ENCODE results near the gene TK2. TPM values are rescaled to one million over a fixed set of nuclear protein-coding genes. Genes with fewer than 3 reads are reported as not detected.
"Not testable (repeated sequence)": the region's sequence is repeated elsewhere in the genome, so short reads cannot be mapped to it uniquely, and the experiment has no call there.

TK2 gene
- total RNA-seq = 10 to 100 TPM; 10.0 to 14.7 (median 12.2) TPM
- 1 to 10 TPM; 4.0 to 9.2 (median 7.4) TPM for polyA plus RNA-seq
- long read RNA-seq, donor 1, full-length matches to known transcripts = 10 of 12 reads
- long read RNA-seq, donor 1, partial matches to known transcripts = 0 of 12 reads
- long read RNA-seq, donor 1, other reads (novel, unspliced or antisense) = 2 of 12 reads
- long read RNA-seq, donor 2, full-length matches to known transcripts = 9 of 10 reads
- long read RNA-seq, donor 2, partial matches to known transcripts = 0 of 10 reads
- long read RNA-seq, donor 2, other reads (novel, unspliced or antisense) = 1 of 10 reads

- intact Hi-C loops (cut with DNase I) = loop anchor here in 1 of 2 donors (5.0 kb wide), 2 partner anchors 32 to 72 kb away; no protein-coding TSS in a partner anchor
- Histone ChIP-seq H3K4me1 (peaks cover 40% of the 10 kb centered on the region), H3K27ac (peak within 1 kb of the TSS; percentile 92), H3K36me3 (ENCODE audit: insufficient read depth in 1 of 2, low read depth in 1 of 2) (peaks cover 0 to 27% of the 10 kb centered on the region in 2 donors), H3K4me3 (peak within 1 kb of the TSS; percentile 92), H3K9me3 (no peaks in the 10 kb centered on the region), H3K27me3 (ENCODE audit: insufficient read depth in 3 of 3, low read length in 2 of 3) (no peaks in the 10 kb centered on the region)
- WGBS, 3 donors = 1 to 4% (median 2%) methylated on average over 60 to 80 of the region's 80 CpGs
- ATAC-seq (peak; percentile 63 to 69 (median 66)), DNase-seq (peak; percentile 75 to 84)
- peak; percentile 17 for TF ChIP-seq CTCF (IDR thresholded peaks at IDR 0.05)
Measured at GRCh38 chr16:66549284-66550131, at the start of gene TK2. TSS of gene TK2 (minus strand) at chr16:66550122. CDS start at chr16:66550061, 61 bp downstream.

- no peak overlapping the region for H3K4me3 ChIP-seq
- H3K27ac ChIP-seq = no peak overlapping the region
- no peak for TF ChIP-seq CTCF (IDR thresholded peaks at IDR 0.05)
- WGBS, 3 donors = 58 to 66% (median 60%) methylated on average over 3 of the region's 3 CpGs
- no peaks in the 10 kb centered on the region for H3K36me3 ChIP-seq (ENCODE audit: insufficient read depth in 1 of 2, low read depth in 1 of 2)
- no peak for ATAC-seq
- DNase-seq = no peak
- H3K9me3 ChIP-seq = no peaks in the 10 kb centered on the region
- intact Hi-C loops (cut with DNase I) = no loop called here
- H3K4me1 ChIP-seq = no peaks in the 10 kb centered on the region
- peaks cover 0 to 11% (median 0%) of the 10 kb centered on the region in 3 donors for H3K27me3 ChIP-seq (ENCODE audit: insufficient read depth in 3 of 3, low read length in 2 of 3)
Measured at GRCh38 chr16:66598111-66598510, 48.2 kb upstream of the TK2 start.

GRCh38 chr16:66596986-66597848, 47.3 kb upstream of the TK2 start:
- ATAC-seq = no peak
- no peak overlapping the region for H3K4me3 ChIP-seq
- H3K9me3 ChIP-seq = no peaks in the 10 kb centered on the region
- 83 to 88% (median 86%) methylated on average over 5 of the region's 5 CpGs for WGBS, 3 donors
- no peaks in the 10 kb centered on the region for H3K36me3 ChIP-seq (ENCODE audit: insufficient read depth in 1 of 2, low read depth in 1 of 2)
- no peak for TF ChIP-seq CTCF (IDR thresholded peaks at IDR 0.05)
- H3K27me3 ChIP-seq (ENCODE audit: insufficient read depth in 3 of 3, low read length in 2 of 3) = peaks cover 0 to 2% (median 0%) of the 10 kb centered on the region in 3 donors
- no peak overlapping the region for H3K27ac ChIP-seq
- intact Hi-C loops (cut with DNase I) = no loop called here
- no peak for DNase-seq
- H3K4me1 ChIP-seq = no peaks in the 10 kb centered on the region

- DNase-seq; H3K36me3 ChIP-seq (ENCODE audit: insufficient read depth in 1 of 2, low read depth in 1 of 2); intact Hi-C loops (cut with DNase I); H3K4me3 ChIP-seq; ATAC-seq; H3K9me3 ChIP-seq; H3K4me1 ChIP-seq; H3K27ac ChIP-seq; H3K27me3 ChIP-seq (ENCODE audit: insufficient read depth in 3 of 3, low read length in 2 of 3): not testable (repeated sequence)
- 93 to 98% (median 95%) methylated on average over 4 of the region's 4 CpGs for WGBS, 3 donors
Measured at GRCh38 chr16:66596559-66596958, 46.6 kb upstream of the TK2 start.
